KMS-11 (cell line): ENCODE measurements around the gene GPNMB.

Experiments
- H2AFZ ChIP-seq: fragments of 200-600 bp; sonication (generic); 2 replicates; pipeline ENCODE4 v1.6.1; 2016; ENCODE audit warnings: antibody characterized with exemption, mixed run types, low read depth
- H3K27ac ChIP-seq: fragments of 200-600 bp; sonication (generic); 2 replicates; pipeline ENCODE4 v1.6.1; 2016; ENCODE audit warnings: mild to moderate bottlenecking, mixed run types
- H3K27me3 ChIP-seq: fragments of 200-600 bp; sonication (generic); 2 replicates; pipeline ENCODE4 v1.6.1; 2017; ENCODE audit warnings: mild to moderate bottlenecking, low read depth, mixed run types, moderate library complexity; ENCODE audit not compliant: insufficient read depth
- H3K36me3 ChIP-seq: fragments of 200-600 bp; sonication (generic); 2 replicates; pipeline ENCODE4 v1.6.1; 2017; ENCODE audit warnings: mild to moderate bottlenecking, mixed run types; ENCODE audit not compliant: insufficient read depth
- H3K4me1 ChIP-seq: fragments of 200-600 bp; sonication (generic); 2 replicates; pipeline ENCODE4 v1.6.1; 2016; ENCODE audit warnings: mild to moderate bottlenecking, low read depth, mixed run types; ENCODE audit not compliant: poor library complexity, severe bottlenecking
- H3K4me2 ChIP-seq: fragments of 200-600 bp; sonication (generic); 2 replicates; pipeline ENCODE4 v1.7.0; 2016; ENCODE audit warnings: mild to moderate bottlenecking, mixed run types
- H3K4me3 ChIP-seq: fragments of 200-600 bp; sonication (generic); IDR thresholded peaks from 2 replicates; pipeline ENCODE4 v1.6.1; 2017; ENCODE audit warnings: low read depth, low read length, mixed read lengths; ENCODE audit not compliant: insufficient read depth
- H3K79me2 ChIP-seq: fragments of 200-600 bp; sonication (generic); 2 replicates; pipeline ENCODE4 v1.6.1; 2016; ENCODE audit warnings: low read depth, mixed run types; ENCODE audit not compliant: insufficient read depth
- H3K9ac ChIP-seq: fragments of 200-600 bp; sonication (generic); 2 replicates; pipeline ENCODE4 v1.6.1; 2016; ENCODE audit warnings: mild to moderate bottlenecking, mixed run types
- H4K20me1 ChIP-seq: fragments of 200-600 bp; sonication (generic); 2 replicates; pipeline ENCODE4 v1.6.1; 2016; ENCODE audit warnings: mild to moderate bottlenecking, mixed run types; ENCODE audit not compliant: insufficient read depth
- CTCF ChIP-seq: fragments of 200-600 bp; sonication (generic); conservative IDR thresholded peaks from 2 replicates; pipeline ENCODE4 v1.6.1; 2017; ENCODE audit warnings: low read depth, mild to moderate bottlenecking, antibody characterized with exemption, low read length, moderate library complexity, mixed read lengths

The GPNMB gene

DNA sequence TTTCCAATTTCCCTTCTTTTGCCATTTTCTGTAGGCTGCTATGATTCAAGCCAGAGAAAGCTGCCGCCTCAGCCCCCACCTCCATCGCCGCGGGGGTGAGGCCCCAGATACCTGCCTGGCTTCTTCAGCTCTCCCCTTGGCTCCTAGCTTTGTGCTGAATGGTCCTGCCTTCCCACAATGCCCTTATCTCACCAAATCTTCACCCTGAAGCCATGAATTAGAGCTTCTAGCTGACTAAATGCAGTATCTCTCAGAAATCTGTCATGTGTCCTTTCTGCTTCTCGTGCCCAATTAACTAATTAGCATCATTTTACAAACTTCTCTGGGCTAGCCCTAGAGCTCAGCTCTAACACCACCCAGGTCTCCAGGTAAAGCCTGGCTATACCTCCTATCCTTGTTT lies 32.2 kb upstream of the GPNMB start:
- Histone ChIP-seq H3K36me3 (no peaks in the 10 kb centered on the region), H3K4me1 (no peaks in the 10 kb centered on the region), H3K79me2 (no peaks in the 10 kb centered on the region), H2AFZ (no peak overlapping the region), H3K27ac (no peak overlapping the region), H3K27me3 (no peaks in the 10 kb centered on the region), H3K9ac (no peak overlapping the region), H4K20me1 (no peaks in the 10 kb centered on the region), H3K4me2 (no peak overlapping the region), H3K4me3 (no peak overlapping the region)
- TF ChIP-seq CTCF: no peak

DNA sequence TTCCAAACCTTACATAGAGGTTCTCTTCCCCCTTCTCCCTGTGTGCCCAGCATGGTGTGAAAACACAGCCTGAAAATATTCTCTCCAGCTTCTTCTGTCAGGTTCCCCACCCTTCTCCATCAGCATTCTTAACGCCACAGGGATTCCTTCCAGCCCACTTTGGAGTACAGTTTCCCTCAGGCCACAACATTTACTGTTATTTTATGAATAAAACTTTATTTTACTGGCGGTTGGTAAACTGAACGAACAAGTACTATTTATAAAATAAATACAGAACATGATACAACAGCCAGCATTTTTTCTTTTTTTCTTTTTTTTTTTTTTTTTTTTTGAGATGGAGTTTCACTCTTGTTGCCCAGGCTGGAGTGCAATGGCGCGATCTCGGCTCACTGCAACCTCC lies 31.6 kb upstream of the GPNMB start:
- no peak for TF ChIP-seq CTCF
- Histone ChIP-seq H3K36me3 (no peaks in the 10 kb centered on the region), H3K79me2 (no peaks in the 10 kb centered on the region)

GRCh38 chr7:23216021-23216420 lies 30.6 kb upstream of the GPNMB start:
- Histone ChIP-seq H4K20me1 (no peaks in the 10 kb centered on the region), H3K4me3 (no peak overlapping the region), H3K27me3 (no peaks in the 10 kb centered on the region), H3K4me2 (no peak overlapping the region), H3K9ac (no peak overlapping the region), H2AFZ (no peak overlapping the region), H3K4me1 (no peaks in the 10 kb centered on the region), H3K79me2 (no peaks in the 10 kb centered on the region), H3K27ac (no peak overlapping the region), H3K36me3 (no peaks in the 10 kb centered on the region)
- no peak for TF ChIP-seq CTCF

More for the DNA sequence above, 31.6 kb upstream of the GPNMB start:
- Histone ChIP-seq H2AFZ (no peak overlapping the region), H3K27me3 (no peaks in the 10 kb centered on the region), H3K4me1 (no peaks in the 10 kb centered on the region), H3K4me2 (no peak overlapping the region), H3K4me3 (no peak overlapping the region), H3K9ac (no peak overlapping the region), H3K27ac (no peak overlapping the region), H4K20me1 (no peaks in the 10 kb centered on the region)

DNA sequence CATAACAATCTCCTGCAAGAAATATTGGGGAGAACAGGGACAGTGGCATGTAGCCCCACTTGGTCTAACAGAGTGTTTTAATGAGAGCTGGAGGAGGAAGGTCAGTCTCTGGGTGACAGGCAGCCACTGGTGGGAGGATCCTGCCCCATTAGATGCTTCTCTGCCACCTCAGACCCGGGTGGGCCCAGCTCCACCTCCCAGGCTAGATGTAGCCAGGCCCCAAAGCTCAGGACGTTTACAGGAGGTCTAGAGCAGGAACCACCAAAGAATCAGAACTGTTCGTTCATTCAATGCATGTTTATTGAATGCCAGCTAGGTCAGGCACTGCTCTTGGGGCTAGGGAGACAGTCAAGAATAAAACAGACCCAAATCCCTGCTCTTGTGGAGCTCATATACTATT lies 28.4 kb upstream of the GPNMB start:
- no peak for TF ChIP-seq CTCF
- Histone ChIP-seq H2AFZ (no peak overlapping the region), H3K36me3 (no peaks in the 10 kb centered on the region), H3K27ac (no peak overlapping the region), H4K20me1 (no peaks in the 10 kb centered on the region), H3K27me3 (no peaks in the 10 kb centered on the region), H3K79me2 (no peaks in the 10 kb centered on the region), H3K9ac (no peak overlapping the region), H3K4me2 (no peak overlapping the region), H3K4me1 (no peaks in the 10 kb centered on the region), H3K4me3 (no peak overlapping the region)
